Erythroblast (primary cell): ENCODE measurements around the gene IKZF3.

Source experiments
- GATA1 ChIP-seq: IDR thresholded peaks from 2 replicates; pipeline ENCODE4 v1.6.1; 2011; ENCODE audit warnings: low read depth, mild to moderate bottlenecking, control low read depth, low read length, moderate library complexity
- POLR2A ChIP-seq: IDR thresholded peaks from 2 replicates; pipeline ENCODE4 v1.6.1; 2011; ENCODE audit warnings: mild to moderate bottlenecking, low read length

DNA sequence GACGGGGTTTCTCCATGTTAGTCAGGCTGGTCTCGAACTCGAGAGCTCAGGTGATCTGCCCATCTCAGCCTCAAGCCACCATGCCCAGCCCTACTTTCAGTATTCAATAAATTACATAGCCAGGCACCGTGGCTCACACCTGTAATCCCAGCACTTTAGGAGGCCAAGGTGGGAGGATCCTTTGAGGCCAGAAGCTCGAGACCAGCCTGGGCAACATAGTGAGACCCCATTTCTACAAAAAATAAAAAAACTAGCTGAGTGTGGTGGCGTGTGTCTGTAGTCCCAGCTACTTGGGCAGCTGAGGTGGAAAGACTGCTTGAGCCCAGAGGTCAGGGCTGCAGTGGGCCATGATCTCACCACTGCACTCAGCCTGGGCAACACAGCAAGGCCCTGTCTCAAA, 142.0 kb downstream of the IKZF3 start:
- TF ChIP-seq POLR2A, result no peak
- TF ChIP-seq GATA1, result no peak
